Keratinocyte (primary cell): ENCODE measurements around the gene GABRR1. TPM values are rescaled to one million over a fixed set of nuclear protein-coding genes. Genes with fewer than 3 reads are reported as not detected.
"Not testable (repeated sequence)": the region's sequence is repeated elsewhere in the genome, so short reads cannot be mapped to it uniquely, and the experiment has no call there.

Experiments used
- DNase-seq: peaks from one replicate; pipeline ENCODE4 v3.0.0-alpha.2; 2011; ENCODE audit warnings: low read depth, missing footprints, low spot score
- FAIRE-seq: peaks from 2 replicates; lab custom pipeline; 2011; peaks lifted over from hg19 to GRCh38; lab: Jason Lieb, UNC
- H2AFZ ChIP-seq: 2 replicates; pipeline ENCODE4 v1.6.0; 2012; ENCODE audit warnings: low read length, control low read depth, inconsistent platforms; ENCODE audit not compliant: control insufficient read depth
- H3K27ac ChIP-seq: 2 replicates; pipeline ENCODE4 v1.5.1; 2011; ENCODE audit warnings: low read length; ENCODE audit not compliant: control insufficient read depth, insufficient read depth
- H3K27me3 ChIP-seq: 3 replicates; pipeline ENCODE4 v1.6.0; 2011; ENCODE audit warnings: low read length; ENCODE audit not compliant: control insufficient read depth, insufficient read depth; ENCODE audit errors: extremely low read depth
- H3K36me3 ChIP-seq, 2 experiments: 2 replicates in 1 of 2; 3 replicates in 1 of 2; pipeline ENCODE4 v1.5.1; 2011; ENCODE audit warnings: low read length in 2 of 2, mild to moderate bottlenecking in 1 of 2; ENCODE audit not compliant: control insufficient read depth in 2 of 2, insufficient read depth in 2 of 2; ENCODE audit errors: extremely low read depth in 1 of 2
- H3K4me1 ChIP-seq: 3 replicates; pipeline ENCODE4 v1.5.1; 2011; ENCODE audit warnings: low read length; ENCODE audit not compliant: control insufficient read depth, insufficient read depth; ENCODE audit errors: extremely low read depth
- H3K4me2 ChIP-seq: 3 replicates; pipeline ENCODE4 v1.6.0; 2011; ENCODE audit warnings: low read depth, low read length; ENCODE audit not compliant: control insufficient read depth, insufficient read depth; ENCODE audit errors: extremely low read depth
- H3K4me3 ChIP-seq, 3 experiments: fragments of 200-600 bp in 1 of 3; sonication (generic) in 1 of 3; 2 replicates in 2 of 3; 3 replicates in 1 of 3; pipeline ENCODE4 v1.5.1; 2011 to 2016; ENCODE audit warnings: low read length in 3 of 3, mild to moderate bottlenecking in 3 of 3, control low read depth in 2 of 3, inconsistent platforms in 1 of 3, low read depth in 1 of 3, mixed read lengths in 1 of 3, mixed run types in 1 of 3, moderate library complexity in 1 of 3; ENCODE audit not compliant: control insufficient read depth in 2 of 3, insufficient read depth in 2 of 3; ENCODE audit errors: extremely low read depth in 1 of 3
- H3K79me2 ChIP-seq: 2 replicates; pipeline ENCODE4 v1.6.0; 2012; ENCODE audit warnings: low read length; ENCODE audit not compliant: control insufficient read depth, insufficient read depth
- H3K9ac ChIP-seq: 3 replicates; pipeline ENCODE4 v1.6.0; 2011; ENCODE audit warnings: low read length; ENCODE audit not compliant: control insufficient read depth, insufficient read depth; ENCODE audit errors: extremely low read depth
- H3K9me1 ChIP-seq: 3 replicates; pipeline ENCODE4 v1.6.0; 2011; ENCODE audit warnings: low read length; ENCODE audit not compliant: control insufficient read depth, insufficient read depth; ENCODE audit errors: extremely low read depth
- H3K9me3 ChIP-seq: 2 replicates; pipeline ENCODE4 v1.5.1; 2012; ENCODE audit warnings: low read depth, low read length; ENCODE audit not compliant: control insufficient read depth
- H4K20me1 ChIP-seq: 3 replicates; pipeline ENCODE4 v1.6.0; 2011; ENCODE audit warnings: low read length; ENCODE audit not compliant: control insufficient read depth, insufficient read depth; ENCODE audit errors: extremely low read depth
- CTCF ChIP-seq, 3 experiments: IDR thresholded peaks in 1 of 3; conservative IDR thresholded peaks in 1 of 3; optimal IDR thresholded peaks in 1 of 3; 2 replicates in 2 of 3; 3 replicates in 1 of 3; pipeline versions ENCODE3 to v1.5.1; 2011; ENCODE audit warnings: low read length in 3 of 3, mild to moderate bottlenecking in 3 of 3, moderate library complexity in 2 of 3, control low read depth in 1 of 3, inconsistent platforms in 1 of 3; ENCODE audit not compliant: insufficient read depth in 2 of 3; ENCODE audit errors: extremely low read depth in 1 of 3
- EZH2 ChIP-seq: IDR thresholded peaks from one replicate; pipeline ENCODE4 v1.6.1; 2012; ENCODE audit warnings: inconsistent platforms, mild to moderate bottlenecking, low read length, moderate library complexity
- dilution Hi-C: fragments of 300-500 bp; cut with MboI; formaldehyde crosslinking; loops from one replicate; pipeline ENCODE4 v1.7.0; 2020; ENCODE audit warnings: low sequenced_read_pairs; ENCODE audit not compliant: extremely low pct_ligation_motif_present
- polyA plus RNA-seq, 5 experiments: library from polyadenylated mRNA; depleted of rRNA in 3 of 5; stranded (reverse) in 3 of 5; stranded (forward) in 1 of 5; unstranded in 1 of 5; fragments of >200 nt; gene quantifications; 1 replicate in 1 of 5; 2 replicates in 3 of 5; 3 replicates in 1 of 5; pipeline versions ENCODE4 v1.2.1 to v1.2.3, GENCODE V29; 2011 to 2012; ENCODE audit warnings: missing spikeins in 2 of 5, low read depth in 1 of 5, low replicate concordance in 1 of 5

The GABRR1 gene
- polyA plus RNA-seq, 1 donor (not counting 4 experiments of a cell fraction or from before 2014, with no cell fraction given) = 0.04 TPM

GRCh38 chr6:89131599-89131998 lies 85.6 kb downstream of the GABRR1 start:
- DNase-seq = no peak
- FAIRE-seq = no peak
- dilution Hi-C loops = no loop called here
- H3K27me3 ChIP-seq = no peaks in the 10 kb centered on the region
- H3K27ac ChIP-seq = no peak overlapping the region
- TF ChIP-seq CTCF (optimal IDR thresholded peaks at IDR 0.05 in 1 of 3, IDR thresholded peaks at IDR 0.05 in 1 of 3, conservative IDR thresholded peaks at IDR 0.05 in 1 of 3; ENCODE audit: extremely low read depth in 1 of 3, insufficient read depth in 2 of 3, low read length in 3 of 3) (no peak), EZH2 (no peak)
- no peaks in the 10 kb centered on the region for H3K9me1 ChIP-seq
- no peaks in the 10 kb centered on the region for H3K79me2 ChIP-seq
- H2AFZ ChIP-seq = no peak overlapping the region
- H3K9ac ChIP-seq = no peak overlapping the region
- H3K4me1 ChIP-seq = no peaks in the 10 kb centered on the region
- H3K4me2 ChIP-seq = no peak overlapping the region
- H3K36me3 ChIP-seq = no peaks in the 10 kb centered on the region
- H3K9me3 ChIP-seq = no peaks in the 10 kb centered on the region
- no peak overlapping the region for H3K4me3 ChIP-seq
- H4K20me1 ChIP-seq = no peaks in the 10 kb centered on the region

GRCh38 chr6:89128256-89128671 lies 88.9 kb downstream of the GABRR1 start:
- FAIRE-seq, H3K9me3 ChIP-seq, DNase-seq, H3K27ac ChIP-seq, H3K4me2 ChIP-seq, H2AFZ ChIP-seq, H3K9ac ChIP-seq, H3K27me3 ChIP-seq, H3K79me2 ChIP-seq, H3K4me1 ChIP-seq, H3K9me1 ChIP-seq, H3K36me3 ChIP-seq, H3K4me3 ChIP-seq, dilution Hi-C loops, H4K20me1 ChIP-seq: not testable (repeated sequence)

Other genes starting within 250 kb of the GABRR1 start
- 7.1 to 34.6 TPM (median 19.5 TPM) in 3 replicates for gene PNRC1, start 136.6 kb downstream of the GABRR1 start, polyA plus RNA-seq
- 0.16 to 0.28 TPM (median 0.19 TPM) in 3 replicates for gene SRSF12, start 99.3 kb downstream of the GABRR1 start, polyA plus RNA-seq
- 2.7 to 7.9 TPM (median 5.6 TPM) in 3 replicates for gene PM20D2, start 71.3 kb downstream of the GABRR1 start, polyA plus RNA-seq
- gene GABRR2, start 97.9 kb upstream of the GABRR1 start, polyA plus RNA-seq = 0.03 to 0.12 TPM in 2 of 3 replicates, not detected in the other
- gene UBE2J1, start 135.4 kb upstream of the GABRR1 start, polyA plus RNA-seq = 17.0 to 26.7 TPM (median 19.7 TPM) in 3 replicates
- 0.03 to 0.86 TPM (median 0.18 TPM) in 3 replicates for gene RRAGD, start 194.9 kb upstream of the GABRR1 start, polyA plus RNA-seq
- 5.7 to 9.4 TPM (median 5.8 TPM) in 3 replicates for gene ANKRD6, start 215.8 kb upstream of the GABRR1 start, polyA plus RNA-seq